SHP77 treated with DMSO at 0.1 percent for 48 hours (cell line): Measurements from ENCODE around the gene ACTN3.
A peak's percentile ranks its signal among the peaks of the same experiment; 100 is the strongest.
"Not testable (repeated sequence)": the region's sequence is repeated elsewhere in the genome, so short reads cannot be mapped to it uniquely, and the experiment has no call there.

ENCODE experiments used
- DNase-seq: peaks from one replicate; lab custom pipeline; 2025; lab: John Stamatoyannopoulos, UW

The ACTN3 gene

DNA sequence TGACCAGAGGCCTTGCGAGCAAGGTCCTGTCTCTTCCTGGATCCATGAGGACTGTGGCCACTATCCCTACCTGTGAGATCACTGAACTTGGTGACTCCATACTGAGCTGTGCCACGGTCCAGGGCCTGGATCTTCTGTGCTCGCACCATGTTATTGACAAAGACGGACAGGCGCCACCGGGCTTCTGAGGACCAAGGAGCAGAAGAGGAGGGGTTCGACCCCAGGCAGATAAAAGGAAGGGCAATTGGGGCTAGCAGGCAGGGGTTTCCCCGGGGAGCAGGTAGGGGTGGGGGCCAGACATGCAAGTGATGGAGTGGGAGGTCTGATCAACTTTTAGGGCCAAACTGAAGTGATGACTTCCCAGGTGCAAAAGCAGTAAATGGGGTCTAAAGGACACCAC, 19.5 kb downstream of the ACTN3 start:
- DNase-seq: no peak

GRCh38 chr11:66567787-66568123, 21.1 kb downstream of the ACTN3 start:
- no peak for DNase-seq

DNA sequence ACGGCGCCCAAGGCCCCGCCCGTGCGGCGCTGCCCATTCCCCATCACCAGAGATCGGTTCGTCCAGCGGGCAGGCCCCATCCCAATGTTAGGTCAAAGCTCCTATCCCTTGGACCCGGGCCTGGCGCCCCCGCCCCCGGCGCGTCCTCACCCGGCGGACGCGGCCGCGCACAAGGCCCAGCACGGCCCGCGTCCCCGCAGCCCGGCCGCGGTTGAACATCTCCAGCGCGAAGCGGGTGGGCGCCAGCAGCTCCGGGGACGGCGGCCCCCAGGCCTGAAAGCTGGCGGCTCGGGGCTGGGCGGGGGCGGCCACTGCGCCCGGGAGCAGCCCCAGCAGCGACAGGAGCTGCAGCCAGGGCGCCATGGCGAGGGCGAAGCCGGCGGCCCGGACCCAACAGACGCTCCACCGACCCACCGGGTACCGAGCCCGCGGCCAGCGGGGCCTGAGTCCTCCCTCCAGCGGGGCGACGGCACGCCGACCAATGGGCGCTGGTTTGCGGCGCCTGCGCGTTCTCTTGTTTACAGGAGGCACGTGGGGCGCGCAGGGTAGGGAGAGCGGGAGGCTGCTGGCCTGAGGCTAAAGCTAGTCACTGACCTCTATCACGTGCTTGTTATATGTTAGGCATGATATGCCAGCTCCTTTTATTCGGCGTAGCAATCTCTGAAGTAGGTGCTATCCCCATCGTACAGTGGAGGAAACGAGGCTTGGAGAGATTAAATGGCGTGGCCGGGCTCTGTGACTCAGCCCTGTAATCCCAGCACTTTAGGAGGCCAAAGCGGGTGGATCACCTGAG, 21.6 kb downstream of the ACTN3 start, which contains the start of gene CTSF:
Gene CTSF, minus strand, starts transcription at position 483 of the 793 bp plus-strand sequence. Its CDS starts 120 bp downstream, at position 363.
- peak; percentile 55 for DNase-seq

GRCh38 chr11:66569076-66569475, 22.4 kb downstream of the ACTN3 start:
- no peak for DNase-seq

GRCh38 chr11:66570079-66570849, 23.6 kb downstream of the ACTN3 start:
- no peak for DNase-seq

GRCh38 chr11:66570850-66571180, 24.1 kb downstream of the ACTN3 start:
- DNase-seq: no peak

- DNase-seq: no peak
These were observed 32.4 kb downstream of the ACTN3 start for GRCh38 chr11:66579017-66579606.

- DNase-seq: no peak
These were observed 34.1 kb downstream of the ACTN3 start for GRCh38 chr11:66580803-66581202.

GRCh38 chr11:66581261-66581660, 34.6 kb downstream of the ACTN3 start:
- DNase-seq: no peak

DNA sequence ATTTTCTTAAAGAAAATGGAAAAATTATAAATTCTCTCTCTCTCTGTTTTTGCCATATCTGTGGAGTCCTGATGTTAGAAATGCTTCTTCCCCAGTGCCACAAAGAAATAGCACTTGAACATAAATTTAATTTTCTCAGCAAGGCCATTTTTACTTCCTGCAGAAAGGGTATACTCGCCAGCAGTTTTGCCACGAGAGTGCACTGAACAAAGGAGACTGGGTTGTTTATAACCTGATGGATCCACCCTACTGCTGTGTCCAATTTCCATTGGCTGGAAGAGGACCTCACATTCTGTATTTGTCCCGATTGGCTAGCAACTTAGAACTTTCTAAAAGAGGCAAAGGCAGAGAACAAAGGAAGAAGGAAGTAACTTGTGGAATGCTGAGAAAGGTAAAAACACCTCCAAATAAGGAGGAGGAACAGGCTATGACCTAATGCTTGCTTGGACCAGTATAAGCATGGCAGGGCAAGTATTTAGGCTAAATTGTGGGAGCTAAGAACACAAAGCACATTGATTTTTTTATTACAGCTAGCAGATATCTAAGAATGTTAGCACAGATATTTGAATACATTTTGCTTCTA, 36.0 kb downstream of the ACTN3 start:
- not testable (repeated sequence) for DNase-seq

- DNase-seq: not testable (repeated sequence)
These were observed 38.7 kb downstream of the ACTN3 start for GRCh38 chr11:66585447-66585846.

GRCh38 chr11:66586136-66586535, 39.4 kb downstream of the ACTN3 start:
- DNase-seq: no peak

GRCh38 chr11:66589315-66589714, 42.6 kb downstream of the ACTN3 start:
- not testable (repeated sequence) for DNase-seq

GRCh38 chr11:66589996-66590675, 43.4 kb downstream of the ACTN3 start:
- no peak for DNase-seq

- no peak for DNase-seq
These were observed 44.5 kb downstream of the ACTN3 start for GRCh38 chr11:66591175-66591574.

GRCh38 chr11:66592457-66593302, 46.0 kb downstream of the ACTN3 start, which contains the start of the genes CCDC87 and CCS:
TSS of gene CCDC87 (minus strand) at chr11:66593063. CDS start at chr11:66593015, 48 bp downstream.
TSS of gene CCS (plus strand) at chr11:66593185. CDS start at chr11:66593262, 77 bp downstream.
- peak; percentile 97 for DNase-seq

GRCh38 chr11:66593303-66593635, 46.6 kb downstream of the ACTN3 start:
- DNase-seq: no peak

GRCh38 chr11:66593650-66594049, 46.9 kb downstream of the ACTN3 start:
- DNase-seq: no peak

DNA sequence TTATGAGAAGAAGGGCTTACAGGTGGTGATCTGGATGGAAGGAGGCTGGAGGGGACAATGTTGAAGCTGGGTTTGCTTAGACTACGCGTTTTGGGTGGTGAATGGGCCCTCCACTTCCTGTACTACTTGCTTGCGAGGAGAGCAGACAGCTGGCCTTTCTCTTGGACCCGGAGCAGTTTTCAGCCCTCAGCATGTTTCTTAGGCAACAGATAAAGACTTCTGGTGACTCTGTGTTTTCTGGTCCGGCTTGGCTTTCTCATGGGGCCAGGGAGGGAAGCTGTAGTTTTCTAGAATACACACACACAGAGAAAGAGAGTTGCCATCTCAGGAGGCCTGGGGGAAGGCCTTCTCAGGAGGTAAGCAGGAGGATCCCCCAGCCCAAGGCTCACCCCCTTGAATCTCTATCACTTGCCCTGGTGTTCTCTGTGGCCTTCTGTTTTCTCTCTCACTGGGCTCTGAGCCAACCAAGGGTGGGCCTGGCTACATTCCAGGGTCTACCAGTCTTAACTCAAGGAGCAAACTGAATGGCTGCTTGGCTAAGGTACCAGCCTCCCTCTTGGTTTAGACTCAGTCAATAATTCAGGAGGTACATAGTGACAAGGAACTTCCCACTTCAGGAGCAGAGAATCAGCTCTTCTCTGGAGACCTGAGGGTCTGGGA, 48.7 kb downstream of the ACTN3 start:
- no peak for DNase-seq

DNA sequence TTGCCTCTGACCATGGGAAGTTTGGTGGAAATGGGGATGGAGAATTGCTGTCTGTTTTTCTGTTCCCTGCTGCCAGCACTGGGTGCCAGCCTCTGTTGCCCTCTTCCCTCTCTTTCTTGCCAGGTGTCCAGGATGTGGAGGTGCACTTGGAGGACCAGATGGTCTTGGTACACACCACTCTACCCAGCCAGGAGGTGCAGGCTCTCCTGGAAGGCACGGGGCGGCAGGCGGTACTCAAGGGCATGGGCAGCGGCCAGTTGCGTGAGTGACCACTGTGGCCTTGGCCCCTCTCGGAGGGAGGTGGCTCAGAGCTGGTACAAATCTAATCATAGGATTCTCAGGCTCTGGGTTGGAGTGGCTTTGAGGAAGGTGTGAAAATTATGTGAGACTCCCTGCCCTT, 52.3 kb downstream of the ACTN3 start:
- DNase-seq: no peak
